GM23248 (cell line): Measurements from ENCODE around the gene SMARCD3.

Experiments
- EZH2 ChIP-seq: fragments of 200-600 bp; sonication (generic); IDR thresholded peaks from 2 replicates; pipeline ENCODE4 v1.6.1; 2018; ENCODE audit warnings: antibody characterized with exemption, mild to moderate bottlenecking; ENCODE audit not compliant: insufficient read depth, poor library complexity, severe bottlenecking
- EZH2phosphoT487 ChIP-seq: fragments of 200-600 bp; sonication (generic); IDR thresholded peaks from 2 replicates; pipeline ENCODE4 v1.6.1; 2018; ENCODE audit warnings: antibody characterized with exemption, moderate library complexity, mild to moderate bottlenecking, low read depth; ENCODE audit not compliant: insufficient read depth

- TF ChIP-seq EZH2, result no peak
- TF ChIP-seq EZH2phosphoT487, result no peak
Observed at GRCh38 chr7:151272405-151272804, 23.9 kb upstream of the SMARCD3 start.
